ENCODE measurements around the gene VAV3. TPM values are rescaled to one million over a fixed set of nuclear protein-coding genes. Genes with fewer than 3 reads are reported as not detected.
A peak's percentile ranks its signal among the peaks of the same experiment; 100 is the strongest.
"Not testable (repeated sequence)": the region's sequence is repeated elsewhere in the genome, so short reads cannot be mapped to it uniquely, and the experiment has no call there.

The VAV3 gene
- total RNA-seq, 4 donors from 2014 or later, result 44.1 to 123 (median 111) TPM

DNA sequence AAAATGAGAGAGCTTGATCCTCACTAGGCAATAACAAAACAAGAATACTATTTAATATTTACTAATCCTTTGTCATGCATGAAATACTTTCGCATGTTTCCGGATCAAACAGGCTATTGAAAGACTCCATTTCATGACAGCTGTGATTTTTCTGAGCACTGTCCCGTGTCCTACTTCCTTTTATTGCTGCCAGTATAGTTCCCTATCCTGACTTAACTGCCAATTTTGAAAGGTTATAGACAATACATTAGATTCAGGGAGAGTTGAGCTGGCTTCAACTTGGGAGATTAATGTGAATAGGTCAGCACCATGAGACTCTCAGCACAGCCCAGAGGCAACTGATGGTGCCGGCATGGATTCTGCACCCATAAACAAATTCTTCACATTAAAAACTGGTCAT lies 225.8 kb downstream of the VAV3 start:
- H3K9me3 ChIP-seq, result no peaks in the 10 kb centered on the region
- no peaks in the 10 kb centered on the region for H3K36me3 ChIP-seq
- TF ChIP-seq EP300 (IDR thresholded peaks at IDR 0.05; ENCODE audit: low read depth), result no peak
- TF ChIP-seq, protein P1, sequence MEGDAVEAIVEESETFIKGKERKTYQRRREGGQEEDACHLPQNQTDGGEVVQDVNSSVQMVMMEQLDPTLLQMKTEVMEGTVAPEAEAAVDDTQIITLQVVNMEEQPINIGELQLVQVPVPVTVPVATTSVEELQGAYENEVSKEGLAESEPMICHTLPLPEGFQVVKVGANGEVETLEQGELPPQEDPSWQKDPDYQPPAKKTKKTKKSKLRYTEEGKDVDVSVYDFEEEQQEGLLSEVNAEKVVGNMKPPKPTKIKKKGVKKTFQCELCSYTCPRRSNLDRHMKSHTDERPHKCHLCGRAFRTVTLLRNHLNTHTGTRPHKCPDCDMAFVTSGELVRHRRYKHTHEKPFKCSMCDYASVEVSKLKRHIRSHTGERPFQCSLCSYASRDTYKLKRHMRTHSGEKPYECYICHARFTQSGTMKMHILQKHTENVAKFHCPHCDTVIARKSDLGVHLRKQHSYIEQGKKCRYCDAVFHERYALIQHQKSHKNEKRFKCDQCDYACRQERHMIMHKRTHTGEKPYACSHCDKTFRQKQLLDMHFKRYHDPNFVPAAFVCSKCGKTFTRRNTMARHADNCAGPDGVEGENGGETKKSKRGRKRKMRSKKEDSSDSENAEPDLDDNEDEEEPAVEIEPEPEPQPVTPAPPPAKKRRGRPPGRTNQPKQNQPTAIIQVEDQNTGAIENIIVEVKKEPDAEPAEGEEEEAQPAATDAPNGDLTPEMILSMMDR (IDR thresholded peaks at IDR 0.05), result no peak
- no peak for TF ChIP-seq POLR2AphosphoS5 (IDR thresholded peaks at IDR 0.05)
- no peak for TF ChIP-seq POLR2A (IDR thresholded peaks at IDR 0.05)
- in situ Hi-C loops (cut with MboI; ENCODE audit: low pct_ligation_motif_present in 1 of 4, low pct_unique_long_range_greater_than_20kb in 1 of 4, low sequenced_read_pairs in 3 of 4), result loop anchor here in 2 of 4 donors (25.0 kb wide), 2 partner anchors 202 to 302 kb away; no protein-coding TSS in a partner anchor
- H3K27me3 ChIP-seq, result no peaks in the 10 kb centered on the region
- H3K4me1 ChIP-seq, result peaks cover 0 to 17% (median 0%) of the 10 kb centered on the region in 4 donors
- 29 to 45% methylated on average over 4 of the region's 4 CpGs for WGBS, 2 donors (ENCODE audit: low coverage in 1 of 2)
- no peak overlapping the region for H3K4me3 ChIP-seq
- H3K27ac ChIP-seq, result peak overlapping the region in 1 of 4 donors; percentile 5
- DNase-seq, result no peak
- intact Hi-C loops (cut with DNase I; ENCODE audit: low total_unique reads), result no loop called here

DNA sequence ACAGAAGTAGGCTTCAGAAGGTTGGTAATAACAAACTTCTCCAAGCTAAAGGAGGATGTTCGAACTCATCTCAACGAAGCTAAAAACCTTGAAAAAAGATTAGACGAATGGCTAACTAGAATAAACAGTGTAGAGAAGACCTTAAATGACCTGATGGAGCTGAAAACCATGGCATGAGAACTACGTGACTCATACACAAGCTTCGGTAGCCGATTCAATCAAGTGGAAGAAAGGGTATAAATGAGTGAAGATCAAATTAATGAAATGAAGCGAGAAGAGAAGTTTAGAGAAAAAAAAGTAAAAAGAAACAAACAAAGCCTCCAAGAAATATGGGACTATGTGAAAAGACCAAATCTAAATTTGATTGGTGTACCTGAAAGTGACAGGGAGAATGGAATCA lies 231.6 kb downstream of the VAV3 start:
- H3K4me3 ChIP-seq; H3K27ac ChIP-seq; H3K4me1 ChIP-seq; intact Hi-C loops (cut with DNase I; ENCODE audit: low total_unique reads); H3K9me3 ChIP-seq; DNase-seq; H3K27me3 ChIP-seq; H3K36me3 ChIP-seq: not testable (repeated sequence)
- 90 to 92% methylated on average over 6 to 7 of the region's 7 CpGs for WGBS, 2 donors (ENCODE audit: low coverage in 1 of 2)
- in situ Hi-C loops (cut with MboI; ENCODE audit: low pct_ligation_motif_present in 1 of 4, low pct_unique_long_range_greater_than_20kb in 1 of 4, low sequenced_read_pairs in 3 of 4), result loop anchor here in 2 of 4 donors (25.0 kb wide), 2 partner anchors 196 to 296 kb away; no protein-coding TSS in a partner anchor

DNA sequence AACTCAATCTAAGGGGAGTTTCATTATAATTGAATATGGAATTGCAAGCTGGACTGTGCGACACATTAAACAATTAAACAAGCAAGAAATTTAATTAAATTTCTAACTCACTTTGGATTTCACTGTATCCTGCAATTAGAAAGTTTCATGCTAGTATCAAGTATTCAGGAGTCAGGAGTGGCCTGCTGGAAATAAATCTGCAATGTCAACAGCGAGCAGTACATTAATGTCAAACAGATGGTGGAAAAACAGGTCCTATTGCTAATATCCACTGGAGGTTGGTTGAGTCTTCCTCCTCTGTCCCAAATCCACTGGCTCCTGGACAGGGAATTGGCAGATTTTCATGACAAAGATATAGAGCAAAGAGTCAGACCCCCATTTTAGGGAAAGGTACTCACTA lies 237.1 kb downstream of the VAV3 start:
- 95 to 100% methylated on average over 2 of the region's 2 CpGs for WGBS, 2 donors (ENCODE audit: low coverage in 1 of 2)
- in situ Hi-C loops (cut with MboI; ENCODE audit: low pct_ligation_motif_present in 1 of 4, low pct_unique_long_range_greater_than_20kb in 1 of 4, low sequenced_read_pairs in 3 of 4) (loop anchor here in 2 of 4 donors (25.0 kb wide), 2 partner anchors 191 to 291 kb away; no protein-coding TSS in a partner anchor), intact Hi-C loops (cut with DNase I; ENCODE audit: low total_unique reads) (no loop called here)
- H3K27ac ChIP-seq, result no peak overlapping the region
- no peaks in the 10 kb centered on the region for H3K36me3 ChIP-seq
- H3K4me1 ChIP-seq, result no peaks in the 10 kb centered on the region
- H3K9me3 ChIP-seq, result no peaks in the 10 kb centered on the region
- H3K4me3 ChIP-seq, result no peak overlapping the region
- no peaks in the 10 kb centered on the region for H3K27me3 ChIP-seq
- no peak for DNase-seq
- TF ChIP-seq, protein P1 (IDR thresholded peaks at IDR 0.05), result no peak
- no peak for TF ChIP-seq EP300 (IDR thresholded peaks at IDR 0.05; ENCODE audit: low read depth)
- no peak for TF ChIP-seq POLR2A (IDR thresholded peaks at IDR 0.05)
- no peak for TF ChIP-seq POLR2AphosphoS5 (IDR thresholded peaks at IDR 0.05)

DNA sequence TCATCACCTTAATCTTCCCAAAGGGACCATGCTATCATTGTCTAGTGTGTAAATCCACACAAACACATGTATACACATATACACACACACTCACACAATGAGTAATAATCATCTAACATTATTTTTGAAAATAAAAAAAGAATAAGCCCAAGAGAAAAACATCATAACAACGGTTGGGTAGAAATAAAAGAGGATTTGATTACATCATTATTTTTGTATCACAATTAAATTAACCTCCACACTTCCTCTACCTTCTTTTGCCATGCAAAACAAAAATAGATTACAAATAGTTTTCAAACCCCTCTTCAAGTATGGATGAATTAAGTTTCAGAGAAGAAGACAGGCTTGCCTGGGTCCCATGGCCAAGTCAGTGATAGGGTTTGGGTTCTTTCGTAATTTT lies 238.1 kb downstream of the VAV3 start:
- TF ChIP-seq POLR2A (IDR thresholded peaks at IDR 0.05) (no peak), POLR2AphosphoS5 (IDR thresholded peaks at IDR 0.05) (no peak), EP300 (IDR thresholded peaks at IDR 0.05; ENCODE audit: low read depth) (no peak)
- TF ChIP-seq, protein P1 (IDR thresholded peaks at IDR 0.05), result no peak
- no peaks in the 10 kb centered on the region for H3K9me3 ChIP-seq
- H3K27ac ChIP-seq, result no peak overlapping the region
- H3K4me3 ChIP-seq, result no peak overlapping the region
- whole genome bisulfite sequencing, 2 donors (ENCODE audit: low coverage in 1 of 2), result 82 to 90% methylated on average over 2 of the region's 2 CpGs
- no peaks in the 10 kb centered on the region for H3K36me3 ChIP-seq
- H3K4me1 ChIP-seq, result no peaks in the 10 kb centered on the region
- intact Hi-C loops (cut with DNase I; ENCODE audit: low total_unique reads) (no loop called here), in situ Hi-C loops (cut with MboI; ENCODE audit: low pct_ligation_motif_present in 1 of 4, low pct_unique_long_range_greater_than_20kb in 1 of 4, low sequenced_read_pairs in 3 of 4) (loop anchor here in 2 of 4 donors (25.0 kb wide), 2 partner anchors 190 to 290 kb away; no protein-coding TSS in a partner anchor)
- DNase-seq, result no peak
- H3K27me3 ChIP-seq, result no peaks in the 10 kb centered on the region

DNA sequence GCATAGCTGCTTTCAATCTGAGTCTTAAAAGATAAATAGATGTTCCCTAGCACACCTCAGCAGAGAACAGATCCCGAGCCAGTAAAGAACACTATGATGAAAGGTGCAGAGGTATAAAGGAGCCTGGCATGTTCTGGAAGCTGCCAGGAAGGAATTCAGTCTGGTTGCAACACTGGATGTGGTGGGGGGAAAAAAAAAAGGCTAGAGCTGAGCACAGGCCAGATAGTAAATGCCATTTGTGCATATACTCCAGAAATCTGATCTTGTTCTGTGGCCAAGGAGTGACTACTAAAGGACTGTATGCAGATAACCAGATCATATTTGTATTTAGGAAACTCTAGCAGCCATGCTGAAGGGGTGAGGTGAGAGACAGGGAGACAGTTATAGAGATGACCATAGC lies 240.3 kb downstream of the VAV3 start:
- Histone ChIP-seq H3K27me3 (no peaks in the 10 kb centered on the region), H3K27ac (peak overlapping the region in 1 of 4 donors; percentile 8), H3K4me3 (no peak overlapping the region), H3K9me3 (no peaks in the 10 kb centered on the region), H3K4me1 (no peaks in the 10 kb centered on the region), H3K36me3 (no peaks in the 10 kb centered on the region)
- DNase-seq, result no peak
- intact Hi-C loops (cut with DNase I; ENCODE audit: low total_unique reads), result no loop called here
- TF ChIP-seq POLR2AphosphoS5 (IDR thresholded peaks at IDR 0.05), result no peak
- no peak for TF ChIP-seq EP300 (IDR thresholded peaks at IDR 0.05; ENCODE audit: low read depth)
- TF ChIP-seq, protein P1 (IDR thresholded peaks at IDR 0.05), result no peak
- TF ChIP-seq POLR2A (IDR thresholded peaks at IDR 0.05), result no peak
- 66 to 67% methylated on average over 1 of the region's 1 CpG for WGBS, 2 donors (ENCODE audit: low coverage in 1 of 2)
- in situ Hi-C loops (cut with MboI; ENCODE audit: low pct_ligation_motif_present in 1 of 4, low pct_unique_long_range_greater_than_20kb in 1 of 4, low sequenced_read_pairs in 3 of 4), result loop anchor here in 2 of 4 donors (25.0 kb wide), 2 partner anchors 187 to 287 kb away; no protein-coding TSS in a partner anchor

DNA sequence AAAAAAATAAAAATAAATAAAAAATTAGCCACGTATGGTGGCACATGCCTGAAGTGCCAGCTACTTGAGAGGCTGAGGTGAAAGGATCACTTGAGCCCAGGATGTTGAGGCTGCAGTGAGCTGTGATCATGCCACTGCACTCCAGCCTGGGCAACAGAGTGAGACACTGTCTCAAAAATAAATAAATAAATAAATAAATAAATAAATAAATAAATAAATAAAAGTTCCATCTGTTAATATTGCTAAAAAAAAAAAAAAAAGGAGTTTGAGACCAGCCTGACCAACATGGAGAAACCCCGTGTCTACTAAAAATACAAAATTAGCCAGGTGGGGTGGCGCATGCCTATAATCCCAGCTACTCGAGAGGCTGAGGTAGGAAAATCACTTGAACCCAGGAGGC lies 244.8 kb downstream of the VAV3 start:
- in situ Hi-C loops (cut with MboI; ENCODE audit: low pct_ligation_motif_present in 1 of 4, low pct_unique_long_range_greater_than_20kb in 1 of 4, low sequenced_read_pairs in 3 of 4); H3K4me1 ChIP-seq; H3K27me3 ChIP-seq; intact Hi-C loops (cut with DNase I; ENCODE audit: low total_unique reads); H3K4me3 ChIP-seq; H3K27ac ChIP-seq; H3K9me3 ChIP-seq; H3K36me3 ChIP-seq; DNase-seq: not testable (repeated sequence)
- 89 to 94% methylated on average over 1 to 4 of the region's 4 CpGs for WGBS, 2 donors (ENCODE audit: low coverage in 1 of 2)

All from transverse colon (tissue), 4 donors.